HL-60/S4 treated with retinoic acid at 250 ng/mL for 4 days and 3 days (cell line): ENCODE data around the gene PPP1R17.

Source experiments
- in situ Hi-C: fragments of 300-500 bp; cut with MboI; formaldehyde crosslinking; loops from 2 replicates; pipeline ENCODE4 v1.7.0; 2022; ENCODE audit warnings: low sequenced_read_pairs

Gene PPP1R17

GRCh38 chr7:31687024-31687748 is at the start of gene PPP1R17:
Gene PPP1R17 (plus strand): TSS chr7:31687215. CDS start chr7:31692442, 5,227 bp downstream.
- in situ Hi-C loops, result no loop called here

GRCh38 chr7:31640381-31640780 is 46.6 kb upstream of the PPP1R17 start:
- in situ Hi-C loops, result no loop called here

GRCh38 chr7:31642681-31643115 is 44.3 kb upstream of the PPP1R17 start:
- in situ Hi-C loops, result no loop called here

- in situ Hi-C loops, result no loop called here
These were observed 40.1 kb upstream of the PPP1R17 start for GRCh38 chr7:31646942-31647341.

GRCh38 chr7:31647511-31647910 is 39.5 kb upstream of the PPP1R17 start:
- in situ Hi-C loops, result no loop called here

GRCh38 chr7:31648288-31648687 is 38.7 kb upstream of the PPP1R17 start:
- in situ Hi-C loops, result no loop called here

GRCh38 chr7:31648880-31649279 is 38.1 kb upstream of the PPP1R17 start:
- in situ Hi-C loops, result no loop called here

GRCh38 chr7:31651234-31652062 is 35.6 kb upstream of the PPP1R17 start:
- in situ Hi-C loops, result no loop called here

GRCh38 chr7:31652063-31652326 is 35.0 kb upstream of the PPP1R17 start:
- in situ Hi-C loops, result no loop called here

GRCh38 chr7:31663072-31663471 is 23.9 kb upstream of the PPP1R17 start:
- in situ Hi-C loops, result no loop called here

GRCh38 chr7:31664890-31665289 is 22.1 kb upstream of the PPP1R17 start:
- in situ Hi-C loops, result no loop called here

GRCh38 chr7:31665546-31665945 is 21.5 kb upstream of the PPP1R17 start:
- in situ Hi-C loops, result no loop called here

- in situ Hi-C loops, result no loop called here
These were observed 17.6 kb upstream of the PPP1R17 start for GRCh38 chr7:31669461-31669860.

- in situ Hi-C loops, result no loop called here
These were observed 7.3 kb upstream of the PPP1R17 start for GRCh38 chr7:31679574-31680305.

GRCh38 chr7:31683445-31684225 is 3.4 kb upstream of the PPP1R17 start:
- in situ Hi-C loops, result no loop called here

- in situ Hi-C loops, result no loop called here
These were observed 1.4 kb downstream of the PPP1R17 start for GRCh38 chr7:31688372-31688771.

GRCh38 chr7:31688996-31689395 is 2.0 kb downstream of the PPP1R17 start:
- in situ Hi-C loops, result no loop called here

- in situ Hi-C loops, result no loop called here
These were observed 3.9 kb downstream of the PPP1R17 start for GRCh38 chr7:31690935-31691334.

- in situ Hi-C loops, result no loop called here
These were observed 5.4 kb downstream of the PPP1R17 start for GRCh38 chr7:31692451-31692850.

- in situ Hi-C loops, result no loop called here
These were observed 5.9 kb downstream of the PPP1R17 start for GRCh38 chr7:31692871-31693270.
